OCI-LY1 (cell line): ENCODE results near the gene DAAM2.

ENCODE experiments used
- H2AFZ ChIP-seq: fragments of 200-600 bp; sonication (generic), shearing (Covaris generic); 2 replicates; pipeline ENCODE4 v1.6.0; 2014; ENCODE audit warnings: antibody characterized with exemption, mild to moderate bottlenecking, low read length
- H3F3A ChIP-seq: fragments of 200-600 bp; sonication (generic), shearing (Covaris generic); 2 replicates; pipeline ENCODE4 v1.6.0; 2014; ENCODE audit warnings: mild to moderate bottlenecking, antibody characterized with exemption, low read length, moderate library complexity; ENCODE audit not compliant: insufficient read depth
- H3K27ac ChIP-seq: fragments of 200-600 bp; sonication (generic); 2 replicates; pipeline ENCODE4 v1.5.1; 2014; ENCODE audit warnings: low read length, mixed run types, mild to moderate bottlenecking, low read depth; ENCODE audit not compliant: poor library complexity, severe bottlenecking
- H3K27me3 ChIP-seq: fragments of 200-600 bp; sonication (generic); 2 replicates; pipeline ENCODE4 v1.6.0; 2014; ENCODE audit warnings: antibody characterized with exemption, mild to moderate bottlenecking, low read length, moderate library complexity; ENCODE audit not compliant: insufficient read depth
- H3K36me3 ChIP-seq: fragments of 200-600 bp; sonication (generic); 2 replicates; pipeline ENCODE4 v1.6.1; 2014; ENCODE audit warnings: mild to moderate bottlenecking, antibody characterized with exemption, low read length, moderate library complexity, mixed read lengths; ENCODE audit not compliant: insufficient read depth
- H3K4me1 ChIP-seq: fragments of 200-600 bp; sonication (generic); 2 replicates; pipeline ENCODE4 v1.5.1; 2014; ENCODE audit warnings: mild to moderate bottlenecking, low read length, moderate library complexity; ENCODE audit not compliant: insufficient read depth, severe bottlenecking
- H3K4me2 ChIP-seq: fragments of 200-600 bp; sonication (generic), shearing (Covaris generic); 2 replicates; pipeline ENCODE4 v1.6.1; 2014; ENCODE audit warnings: low read length
- H3K4me3 ChIP-seq: fragments of 200-600 bp; sonication (generic); 2 replicates; pipeline ENCODE4 v1.5.1; 2014; ENCODE audit warnings: low read length, low read depth, mild to moderate bottlenecking, mixed read lengths; ENCODE audit not compliant: poor library complexity, severe bottlenecking
- H3K79me2 ChIP-seq: fragments of 200-600 bp; shearing (Covaris generic); 2 replicates; pipeline ENCODE4 v1.6.1; 2016; ENCODE audit warnings: mixed run types, low read length, mixed read lengths; ENCODE audit not compliant: insufficient read depth
- H3K9ac ChIP-seq: fragments of 200-600 bp; sonication (generic), shearing (Covaris generic); 2 replicates; pipeline ENCODE4 v1.6.1; 2014; ENCODE audit warnings: mild to moderate bottlenecking, low read length, mixed read lengths
- H3K9me2 ChIP-seq: fragments of 200-600 bp; sonication (generic), shearing (Covaris generic); 2 replicates; pipeline ENCODE4 v1.6.1; 2014; ENCODE audit warnings: low read depth, mild to moderate bottlenecking, low read length, mixed read lengths
- H3K9me3 ChIP-seq: fragments of 200-600 bp; shearing (Covaris generic); 2 replicates; pipeline ENCODE4 v1.6.1; 2014; ENCODE audit warnings: low read length, mixed read lengths
- H4K20me1 ChIP-seq: fragments of 200-600 bp; sonication (generic), shearing (Covaris generic); 2 replicates; pipeline ENCODE4 v1.6.0; 2016; ENCODE audit warnings: mild to moderate bottlenecking, low read length; ENCODE audit not compliant: insufficient read depth
- CTCF ChIP-seq: fragments of 200-600 bp; sonication (generic), shearing (Covaris generic); IDR thresholded peaks from 2 replicates; pipeline ENCODE4 v1.5.1; 2017; ENCODE audit warnings: mild to moderate bottlenecking, antibody characterized with exemption, low read length, moderate library complexity, mixed read lengths
- EZH2 ChIP-seq: fragments of 200-600 bp; sonication (generic), shearing (Covaris generic); IDR thresholded peaks from 2 replicates; pipeline ENCODE4 v1.8.0; 2017; ENCODE audit warnings: borderline replicate concordance, mixed run types, mild to moderate bottlenecking, antibody characterized with exemption, low read length, moderate library complexity, mixed read lengths

The DAAM2 gene

DNA sequence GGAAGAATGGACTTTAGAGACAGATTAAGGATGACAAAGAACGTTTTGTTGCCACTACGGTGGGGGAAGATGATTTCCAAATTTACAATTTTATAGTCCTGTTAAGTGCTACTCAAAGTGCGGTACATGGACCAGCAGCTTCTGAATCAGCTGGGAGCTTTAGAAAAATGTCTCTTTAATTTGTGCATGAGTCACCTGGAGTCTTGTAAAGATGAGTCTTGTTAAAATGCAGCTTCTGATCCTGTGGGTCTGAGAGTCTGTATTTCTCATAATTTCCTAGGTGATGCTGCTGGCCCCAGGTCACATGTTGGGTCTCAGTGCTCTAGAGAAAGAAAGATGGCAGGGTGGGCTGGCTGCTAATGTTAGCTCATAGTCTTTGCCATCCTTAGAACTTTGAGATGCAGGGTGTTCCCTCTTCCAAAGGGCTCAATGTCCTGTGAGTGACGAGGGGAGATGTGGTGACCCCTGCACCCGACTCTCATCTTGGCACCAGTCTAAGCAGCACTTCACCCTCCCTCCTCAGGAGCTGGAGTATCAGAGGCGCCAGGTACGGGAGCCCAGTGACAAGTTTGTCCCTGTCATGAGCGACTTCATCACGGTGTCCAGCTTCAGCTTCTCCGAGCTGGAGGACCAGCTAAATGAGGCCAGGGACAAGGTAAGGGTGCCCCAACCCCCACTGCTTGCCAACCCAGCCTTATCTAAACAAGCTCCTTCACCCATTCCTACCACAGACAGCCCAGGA lies 107.5 kb downstream of the DAAM2 start:
- no peaks in the 10 kb centered on the region for H4K20me1 ChIP-seq
- no peak overlapping the region for H3K9ac ChIP-seq

DNA sequence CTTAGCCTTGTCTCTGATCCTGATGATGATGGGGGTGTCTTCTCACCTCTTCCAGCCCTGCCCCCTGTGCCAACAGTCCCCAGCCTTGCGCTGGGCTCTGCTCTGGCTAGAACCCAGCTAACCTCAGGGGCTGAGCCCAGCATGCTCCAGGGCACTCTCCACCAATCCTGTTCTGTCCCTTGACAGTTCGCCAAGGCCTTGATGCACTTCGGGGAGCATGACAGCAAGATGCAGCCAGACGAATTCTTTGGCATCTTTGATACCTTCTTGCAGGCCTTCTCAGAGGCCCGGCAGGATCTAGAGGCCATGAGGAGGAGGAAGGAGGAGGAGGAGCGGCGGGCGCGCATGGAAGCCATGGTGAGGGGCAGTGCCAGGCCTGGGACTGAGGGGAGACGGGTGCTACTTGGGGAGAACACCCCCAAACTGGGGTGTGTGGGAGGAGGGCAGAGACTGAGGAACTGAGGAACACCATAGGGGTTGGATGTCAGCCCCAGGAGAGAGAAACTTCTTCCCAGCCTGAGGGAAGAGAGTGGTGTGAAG lies 109.0 kb downstream of the DAAM2 start:
- Histone ChIP-seq H3F3A (no peaks in the 10 kb centered on the region), H3K27me3 (no peaks in the 10 kb centered on the region), H4K20me1 (no peaks in the 10 kb centered on the region), H3K9me2 (no peaks in the 10 kb centered on the region), H3K4me2 (no peak overlapping the region), H3K9me3 (no peaks in the 10 kb centered on the region), H3K4me1 (no peaks in the 10 kb centered on the region), H3K36me3 (no peaks in the 10 kb centered on the region), H3K9ac (no peak overlapping the region), H2AFZ (no peak overlapping the region), H3K4me3 (no peak overlapping the region), H3K79me2 (no peaks in the 10 kb centered on the region), H3K27ac (no peak overlapping the region)
- no peak for TF ChIP-seq EZH2
- no peak for TF ChIP-seq CTCF

More for the DNA sequence above, 107.5 kb downstream of the DAAM2 start:
- Histone ChIP-seq H3K4me2 (no peak overlapping the region), H3K4me3 (no peak overlapping the region), H3F3A (no peaks in the 10 kb centered on the region), H3K9me2 (no peaks in the 10 kb centered on the region), H3K9me3 (no peaks in the 10 kb centered on the region), H3K79me2 (no peaks in the 10 kb centered on the region), H3K36me3 (no peaks in the 10 kb centered on the region), H2AFZ (no peak overlapping the region), H3K27me3 (no peaks in the 10 kb centered on the region), H3K27ac (no peak overlapping the region), H3K4me1 (no peaks in the 10 kb centered on the region)
- no peak for TF ChIP-seq CTCF
- TF ChIP-seq EZH2, result no peak

GRCh38 chr6:39901670-39902069 lies 109.5 kb downstream of the DAAM2 start:
- H3K79me2 ChIP-seq, result no peaks in the 10 kb centered on the region
- H3K9me2 ChIP-seq, result no peaks in the 10 kb centered on the region
- no peak overlapping the region for H3K9ac ChIP-seq
- no peaks in the 10 kb centered on the region for H3K27me3 ChIP-seq
- H3K27ac ChIP-seq, result no peak overlapping the region
- H3K4me2 ChIP-seq, result no peak overlapping the region
- no peaks in the 10 kb centered on the region for H3F3A ChIP-seq
- TF ChIP-seq CTCF (no peak), EZH2 (no peak)
- no peak overlapping the region for H3K4me3 ChIP-seq
- no peaks in the 10 kb centered on the region for H3K36me3 ChIP-seq
- H3K9me3 ChIP-seq, result no peaks in the 10 kb centered on the region
- H4K20me1 ChIP-seq, result no peaks in the 10 kb centered on the region
- H2AFZ ChIP-seq, result no peak overlapping the region
- no peaks in the 10 kb centered on the region for H3K4me1 ChIP-seq
